AG09309 (cell line): ENCODE results near the gene DOK4.

ENCODE experiments used
- DNase-seq: peaks from one replicate; pipeline ENCODE4 v3.0.0-alpha.2; 2010; ENCODE audit warnings: low read depth
- H3K4me3 ChIP-seq: 2 replicates; pipeline ENCODE4 v1.5.1; 2011; ENCODE audit warnings: mild to moderate bottlenecking, low read depth, low read length, moderate library complexity; ENCODE audit not compliant: control insufficient read depth
- CTCF ChIP-seq: IDR thresholded peaks from 2 replicates; pipeline ENCODE4 v1.5.1; 2011; ENCODE audit warnings: mild to moderate bottlenecking, low read depth, low read length, inconsistent platforms; ENCODE audit not compliant: insufficient read depth, control insufficient read depth; ENCODE audit errors: missing control alignments

Gene DOK4

GRCh38 chr16:57509231-57509923, 23.1 kb upstream of the DOK4 start:
- TF ChIP-seq CTCF: no peak

GRCh38 chr16:57508035-57508425, 21.7 kb upstream of the DOK4 start:
- DNase-seq: no peak

More at GRCh38 chr16:57509231-57509923, 23.1 kb upstream of the DOK4 start:
- no peak overlapping the region for H3K4me3 ChIP-seq
- DNase-seq: no peak

GRCh38 chr16:57507136-57508034, 21.1 kb upstream of the DOK4 start:
- no peak overlapping the region for H3K4me3 ChIP-seq
- no peak for DNase-seq
- no peak for TF ChIP-seq CTCF

More at GRCh38 chr16:57508035-57508425, 21.7 kb upstream of the DOK4 start:
- H3K4me3 ChIP-seq: no peak overlapping the region
- TF ChIP-seq CTCF: no peak

GRCh38 chr16:57505169-57505568, 18.9 kb upstream of the DOK4 start:
- no peak overlapping the region for H3K4me3 ChIP-seq
- no peak for TF ChIP-seq CTCF
- DNase-seq: no peak

GRCh38 chr16:57504491-57504890, 18.2 kb upstream of the DOK4 start:
- no peak for TF ChIP-seq CTCF
- DNase-seq: no peak
- H3K4me3 ChIP-seq: no peak overlapping the region

GRCh38 chr16:57504001-57504400, 17.7 kb upstream of the DOK4 start:
- no peak for DNase-seq
- no peak for TF ChIP-seq CTCF
- H3K4me3 ChIP-seq: no peak overlapping the region
